PC-9 (cell line): Measurements from ENCODE around the gene MAMDC4.

Source experiments
- EZH2 ChIP-seq: fragments of 200-600 bp; sonication (generic); IDR thresholded peaks from 2 replicates; pipeline ENCODE4 v1.8.0; 2017; ENCODE audit warnings: antibody characterized with exemption, low read depth
- TF ChIP-seq, protein P1 (sequence below): fragments of 200-600 bp; sonication (generic); conservative IDR thresholded peaks from 2 replicates; pipeline ENCODE4 v1.6.1; 2017; ENCODE audit warnings: mixed run types, antibody characterized with exemption, mild to moderate bottlenecking, moderate library complexity

- TF ChIP-seq, protein P1, sequence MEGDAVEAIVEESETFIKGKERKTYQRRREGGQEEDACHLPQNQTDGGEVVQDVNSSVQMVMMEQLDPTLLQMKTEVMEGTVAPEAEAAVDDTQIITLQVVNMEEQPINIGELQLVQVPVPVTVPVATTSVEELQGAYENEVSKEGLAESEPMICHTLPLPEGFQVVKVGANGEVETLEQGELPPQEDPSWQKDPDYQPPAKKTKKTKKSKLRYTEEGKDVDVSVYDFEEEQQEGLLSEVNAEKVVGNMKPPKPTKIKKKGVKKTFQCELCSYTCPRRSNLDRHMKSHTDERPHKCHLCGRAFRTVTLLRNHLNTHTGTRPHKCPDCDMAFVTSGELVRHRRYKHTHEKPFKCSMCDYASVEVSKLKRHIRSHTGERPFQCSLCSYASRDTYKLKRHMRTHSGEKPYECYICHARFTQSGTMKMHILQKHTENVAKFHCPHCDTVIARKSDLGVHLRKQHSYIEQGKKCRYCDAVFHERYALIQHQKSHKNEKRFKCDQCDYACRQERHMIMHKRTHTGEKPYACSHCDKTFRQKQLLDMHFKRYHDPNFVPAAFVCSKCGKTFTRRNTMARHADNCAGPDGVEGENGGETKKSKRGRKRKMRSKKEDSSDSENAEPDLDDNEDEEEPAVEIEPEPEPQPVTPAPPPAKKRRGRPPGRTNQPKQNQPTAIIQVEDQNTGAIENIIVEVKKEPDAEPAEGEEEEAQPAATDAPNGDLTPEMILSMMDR: no peak
- no peak for TF ChIP-seq EZH2
Observed at GRCh38 chr9:136807281-136808074, 44.7 kb upstream of the MAMDC4 start, which contains the start of gene RABL6.
